Sigmoid colon (tissue), 7 donors: ENCODE data around the gene CHI3L1. TPM values are rescaled to one million over a fixed set of nuclear protein-coding genes. Genes with fewer than 3 reads are reported as not detected.

Source experiments
- DNase-seq: peaks from one replicate; pipeline ENCODE4 v3.0.0-alpha.2; 2019
- H3K27ac ChIP-seq, 4 donors: fragments of 200-600 bp; sonication (generic); one replicate each; pipeline ENCODE4 v1.5.1; 2016 to 2019; ENCODE audit warnings: mild to moderate bottlenecking in 1 of 4
- H3K27me3 ChIP-seq, 3 donors: fragments of 200-600 bp; sonication (generic); one replicate each; pipeline ENCODE4 v1.5.1; 2019; ENCODE audit warnings: mild to moderate bottlenecking in 1 of 3
- H3K36me3 ChIP-seq, 4 donors: fragments of 200-600 bp; sonication (generic); one replicate each; pipeline ENCODE4 v1.5.1; 2016 to 2019
- H3K4me1 ChIP-seq, 4 donors: fragments of 200-600 bp; sonication (generic); one replicate each; pipeline ENCODE4 v1.5.1; 2017 to 2019
- H3K4me3 ChIP-seq, 4 donors: fragments of 200-600 bp; sonication (generic); one replicate each; pipeline ENCODE4 v1.5.1; 2017 to 2019; ENCODE audit warnings: mild to moderate bottlenecking in 2 of 4, moderate library complexity in 1 of 4
- H3K9me3 ChIP-seq, 4 donors: fragments of 200-600 bp in 3 of 4; sonication (generic) in 3 of 4; one replicate each; pipeline versions ENCODE4 v1.5.1 to v1.6.1; 2013 to 2019
- CTCF ChIP-seq, 4 experiments: fragments of 450-650 bp in 3 of 4; fragments of 200-600 bp in 1 of 4; IDR thresholded peaks; one replicate each; pipeline ENCODE4 v1.5.1; 2016 to 2019; ENCODE audit warnings: antibody characterized with exemption in 4 of 4, mild to moderate bottlenecking in 3 of 4, moderate library complexity in 2 of 4
- EP300 ChIP-seq, 4 donors: sonication (generic); formaldehyde crosslinking; IDR thresholded peaks; one replicate each; pipeline ENCODE4 v1.6.1; 2017; ENCODE audit warnings: antibody characterized with exemption in 4 of 4
- POLR2A ChIP-seq, 2 donors: fragments of 450-650 bp; IDR thresholded peaks; one replicate each; pipeline ENCODE4 v1.6.1; 2016; ENCODE audit warnings: antibody characterized with exemption in 2 of 2, mild to moderate bottlenecking in 2 of 2, moderate library complexity in 2 of 2
- POLR2AphosphoS5 ChIP-seq, 4 donors: sonication (generic); formaldehyde crosslinking; IDR thresholded peaks; one replicate each; pipeline ENCODE4 v1.6.1; 2017; ENCODE audit warnings: antibody characterized with exemption in 4 of 4
- WGBS, 2 donors: extraction: QIAGEN DNeasy Blood & Tissue Kit; methylation state at CpG; one replicate each; pipeline ENCODE4 v1.1.7; 2013; 5-methylcytosine and 5-hydroxymethylcytosine counted together
- intact Hi-C: fragments of 100-400 bp; cut with DNase I; formaldehyde crosslinking; loops from one replicate; pipeline ENCODE4 v1.15.1; 2023
- polyA plus RNA-seq, 3 donors: library from polyadenylated mRNA; stranded (reverse); fragments of 200-250 nt; gene quantifications; one replicate each; pipeline ENCODE4 v1.2.3, GENCODE V29; 2013
- total RNA-seq, 4 donors: library from RNA; depleted of rRNA; stranded (reverse); fragments of >200 nt; gene quantifications; one replicate each; pipeline ENCODE4 v1.1.0, GENCODE V29; 2016
- donor health status: healthy with polysubstance abuse.
- donor health status: Bipolar disorder and iron deficiency.
- donor health status: healthy.

CHI3L1 gene
- total and polyA plus RNA-seq, 7 donors, result 1.2 to 28.8 (median 3.7) TPM; not detected in 1

- WGBS, 2 donors, result 72 to 79% methylated on average over 7 of the region's 7 CpGs
- Histone ChIP-seq H3K4me1 (no peaks in the 10 kb centered on the region), H3K36me3 (no peaks in the 10 kb centered on the region), H3K27me3 (no peaks in the 10 kb centered on the region), H3K4me3 (no peak overlapping the region), H3K27ac (no peak overlapping the region), H3K9me3 (no peaks in the 10 kb centered on the region)
- no peak for DNase-seq
- intact Hi-C loops, result no loop called here
- TF ChIP-seq POLR2AphosphoS5 (IDR thresholded peaks at IDR 0.05) (no peak), EP300 (IDR thresholded peaks at IDR 0.05) (no peak), POLR2A (IDR thresholded peaks at IDR 0.05) (no peak), CTCF (IDR thresholded peaks at IDR 0.05) (no peak)
Measured at GRCh38 chr1:203149188-203149840, 37.2 kb downstream of the CHI3L1 start.

DNA sequence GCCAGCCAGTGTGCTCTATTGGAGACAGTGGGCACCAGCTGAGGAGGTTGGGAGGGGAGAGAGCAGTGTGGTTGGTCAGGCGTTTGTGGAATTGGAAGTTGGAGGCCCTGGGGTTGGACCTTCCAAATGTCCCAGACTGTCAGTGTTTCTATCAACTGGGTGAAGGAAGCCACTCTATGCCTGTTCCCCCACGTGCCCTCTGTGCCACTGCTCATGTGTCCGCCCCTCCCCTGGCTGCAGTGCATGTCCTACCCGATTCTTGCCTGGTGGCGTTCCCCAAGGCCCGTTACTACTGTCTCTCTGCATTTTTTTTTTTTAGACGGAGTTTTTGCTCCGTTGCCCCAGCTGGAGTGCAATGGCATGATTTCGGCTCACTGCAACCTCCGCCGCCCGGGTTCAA is 37.9 kb downstream of the CHI3L1 start:
- Histone ChIP-seq H3K9me3 (no peaks in the 10 kb centered on the region), H3K4me3 (no peak overlapping the region), H3K27me3 (no peaks in the 10 kb centered on the region), H3K4me1 (no peaks in the 10 kb centered on the region), H3K27ac (no peak overlapping the region), H3K36me3 (no peaks in the 10 kb centered on the region)
- WGBS, 2 donors, result 88 to 92% methylated on average over 12 of the region's 12 CpGs
- no peak for DNase-seq
- no peak for TF ChIP-seq CTCF (IDR thresholded peaks at IDR 0.05)
- no peak for TF ChIP-seq EP300 (IDR thresholded peaks at IDR 0.05)
- TF ChIP-seq POLR2AphosphoS5 (IDR thresholded peaks at IDR 0.05), result no peak
- no peak for TF ChIP-seq POLR2A (IDR thresholded peaks at IDR 0.05)
- intact Hi-C loops, result no loop called here

DNA sequence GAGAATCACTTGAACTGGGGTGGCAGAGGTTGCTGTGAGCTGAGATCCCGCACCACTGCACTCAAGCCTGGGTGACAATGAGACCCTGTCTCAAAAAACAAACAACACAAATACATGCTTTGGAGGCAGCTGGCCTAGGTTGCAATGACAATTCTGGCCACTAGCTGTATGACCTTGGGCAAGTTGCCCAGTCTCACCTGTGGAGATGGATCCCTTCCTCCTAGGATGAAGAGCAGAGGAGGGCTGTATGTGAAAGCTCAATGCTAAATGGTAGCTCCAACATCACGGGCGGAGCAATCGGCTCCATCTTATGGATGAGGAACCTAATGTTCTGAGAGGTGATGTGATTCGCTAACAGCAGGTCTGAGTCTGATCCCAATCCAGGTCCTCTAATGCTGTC is 38.4 kb downstream of the CHI3L1 start:
- H3K4me3 ChIP-seq, result no peak overlapping the region
- intact Hi-C loops, result no loop called here
- 88 to 94% methylated on average over 5 of the region's 5 CpGs for WGBS, 2 donors
- no peak for DNase-seq
- no peaks in the 10 kb centered on the region for H3K4me1 ChIP-seq
- no peaks in the 10 kb centered on the region for H3K9me3 ChIP-seq
- H3K27ac ChIP-seq, result no peak overlapping the region
- no peaks in the 10 kb centered on the region for H3K27me3 ChIP-seq
- no peaks in the 10 kb centered on the region for H3K36me3 ChIP-seq
- TF ChIP-seq POLR2A (IDR thresholded peaks at IDR 0.05) (no peak), POLR2AphosphoS5 (IDR thresholded peaks at IDR 0.05) (no peak), CTCF (IDR thresholded peaks at IDR 0.05) (no peak), EP300 (IDR thresholded peaks at IDR 0.05) (no peak)

- WGBS, 2 donors, result 86 to 89% methylated on average over 5 of the region's 5 CpGs
- no peak for TF ChIP-seq CTCF (IDR thresholded peaks at IDR 0.05)
- TF ChIP-seq EP300 (IDR thresholded peaks at IDR 0.05), result no peak
- no peak for TF ChIP-seq POLR2AphosphoS5 (IDR thresholded peaks at IDR 0.05)
- TF ChIP-seq POLR2A (IDR thresholded peaks at IDR 0.05), result no peak
- Histone ChIP-seq H3K4me1 (no peaks in the 10 kb centered on the region), H3K9me3 (no peaks in the 10 kb centered on the region), H3K27ac (no peak overlapping the region), H3K36me3 (no peaks in the 10 kb centered on the region), H3K27me3 (no peaks in the 10 kb centered on the region), H3K4me3 (no peak overlapping the region)
- intact Hi-C loops, result no loop called here
- no peak for DNase-seq
Measured at GRCh38 chr1:203147376-203147775, 39.1 kb downstream of the CHI3L1 start.

- 88 to 94% methylated on average over 7 of the region's 7 CpGs for WGBS, 2 donors
- TF ChIP-seq POLR2AphosphoS5 (IDR thresholded peaks at IDR 0.05) (no peak), CTCF (IDR thresholded peaks at IDR 0.05) (no peak)
Measured at GRCh38 chr1:203146537-203146936, 40.0 kb downstream of the CHI3L1 start.

More at GRCh38 chr1:203146537-203146936, 40.0 kb downstream of the CHI3L1 start:
- Histone ChIP-seq H3K27ac (no peak overlapping the region), H3K4me3 (no peak overlapping the region), H3K36me3 (no peaks in the 10 kb centered on the region), H3K4me1 (no peaks in the 10 kb centered on the region), H3K9me3 (no peaks in the 10 kb centered on the region), H3K27me3 (no peaks in the 10 kb centered on the region)
- no peak for DNase-seq
- intact Hi-C loops, result no loop called here
